Measurements from ENCODE around the gene USP7.

The USP7 gene

GRCh38 chr16:8862309-8863130 is 101.2 kb downstream of the USP7 start:
- no peak overlapping the region for H3K4me2 ChIP-seq
- no peak overlapping the region for H2AFZ ChIP-seq (ENCODE audit: low read depth)
- TF ChIP-seq, protein P1, sequence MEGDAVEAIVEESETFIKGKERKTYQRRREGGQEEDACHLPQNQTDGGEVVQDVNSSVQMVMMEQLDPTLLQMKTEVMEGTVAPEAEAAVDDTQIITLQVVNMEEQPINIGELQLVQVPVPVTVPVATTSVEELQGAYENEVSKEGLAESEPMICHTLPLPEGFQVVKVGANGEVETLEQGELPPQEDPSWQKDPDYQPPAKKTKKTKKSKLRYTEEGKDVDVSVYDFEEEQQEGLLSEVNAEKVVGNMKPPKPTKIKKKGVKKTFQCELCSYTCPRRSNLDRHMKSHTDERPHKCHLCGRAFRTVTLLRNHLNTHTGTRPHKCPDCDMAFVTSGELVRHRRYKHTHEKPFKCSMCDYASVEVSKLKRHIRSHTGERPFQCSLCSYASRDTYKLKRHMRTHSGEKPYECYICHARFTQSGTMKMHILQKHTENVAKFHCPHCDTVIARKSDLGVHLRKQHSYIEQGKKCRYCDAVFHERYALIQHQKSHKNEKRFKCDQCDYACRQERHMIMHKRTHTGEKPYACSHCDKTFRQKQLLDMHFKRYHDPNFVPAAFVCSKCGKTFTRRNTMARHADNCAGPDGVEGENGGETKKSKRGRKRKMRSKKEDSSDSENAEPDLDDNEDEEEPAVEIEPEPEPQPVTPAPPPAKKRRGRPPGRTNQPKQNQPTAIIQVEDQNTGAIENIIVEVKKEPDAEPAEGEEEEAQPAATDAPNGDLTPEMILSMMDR (conservative IDR thresholded peaks at IDR 0.05; ENCODE audit: low read depth, low read length) = no peak
- H3K9ac ChIP-seq = no peak overlapping the region
- peaks cover 6% of the 10 kb centered on the region; the same call in 1 of the 2 replicates for H4K20me1 ChIP-seq (ENCODE audit: insufficient read depth)
- H3K4me1 ChIP-seq (ENCODE audit: low read depth, poor library complexity, severe bottlenecking) = peaks cover 21% of the 10 kb centered on the region
- no peak overlapping the region for H3K4me3 ChIP-seq (IDR thresholded peaks at IDR 0.05; ENCODE audit: insufficient read depth, low read depth, low read length)
- H3K27me3 ChIP-seq (ENCODE audit: insufficient read depth, low read depth) = no peaks in the 10 kb centered on the region
- H3K36me3 ChIP-seq (ENCODE audit: insufficient read depth) = no peaks in the 10 kb centered on the region; the same call in 1 of the 2 replicates
- peaks cover 83% of the 10 kb centered on the region for H3K79me2 ChIP-seq (ENCODE audit: insufficient read depth, low read depth)
- no peak overlapping the region for H3K27ac ChIP-seq

DNA sequence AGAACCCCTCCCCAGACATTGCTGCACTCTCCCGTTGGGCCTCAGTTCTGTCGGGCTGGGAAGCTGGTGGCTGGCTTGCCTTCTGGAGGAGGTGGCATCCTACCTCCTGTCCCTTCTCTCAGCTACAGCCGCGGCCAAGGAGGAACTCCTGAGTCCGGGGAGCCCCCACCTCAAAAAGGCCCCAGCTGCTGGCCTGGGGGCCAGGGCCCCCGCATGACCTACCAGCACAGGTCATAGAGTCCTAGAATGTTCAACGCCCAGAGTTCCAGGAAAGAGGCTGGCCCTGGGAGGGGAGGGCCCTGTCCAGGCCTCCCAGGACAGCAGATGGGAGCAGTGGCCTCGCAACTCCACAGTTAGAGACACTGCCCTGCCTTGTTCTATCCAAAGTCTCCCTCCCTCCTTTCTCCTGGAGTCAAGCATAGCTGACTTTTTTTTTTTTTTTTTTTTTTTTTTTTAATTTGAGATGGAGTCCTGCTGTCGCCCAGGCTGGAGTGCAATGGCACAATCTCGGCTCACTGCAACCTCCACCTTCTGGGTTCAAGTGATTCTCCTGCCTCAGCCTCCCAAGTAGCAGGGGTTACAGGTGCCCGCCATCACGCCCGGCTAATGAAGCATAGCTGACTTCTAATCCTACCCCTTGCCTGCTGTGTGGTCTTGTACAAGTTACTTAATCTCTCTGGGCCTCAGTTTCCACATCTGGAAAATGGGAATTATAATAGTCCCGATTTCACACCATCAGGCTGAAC is 102.0 kb downstream of the USP7 start:
- no peaks in the 10 kb centered on the region; the same call in 1 of the 2 replicates for H3K36me3 ChIP-seq (ENCODE audit: insufficient read depth)
- H3K4me1 ChIP-seq (ENCODE audit: low read depth, poor library complexity, severe bottlenecking) = peaks cover 16% of the 10 kb centered on the region
- TF ChIP-seq, protein P1 (conservative IDR thresholded peaks at IDR 0.05; ENCODE audit: low read depth, low read length) = no peak
- H3K9ac ChIP-seq = no peak overlapping the region
- H3K79me2 ChIP-seq (ENCODE audit: insufficient read depth, low read depth) = peaks cover 75% of the 10 kb centered on the region
- H3K4me2 ChIP-seq = no peak overlapping the region
- H3K27me3 ChIP-seq (ENCODE audit: insufficient read depth, low read depth) = no peaks in the 10 kb centered on the region
- H3K27ac ChIP-seq = no peak overlapping the region
- H4K20me1 ChIP-seq (ENCODE audit: insufficient read depth) = peaks cover 6% of the 10 kb centered on the region; the same call in 1 of the 2 replicates
- H2AFZ ChIP-seq (ENCODE audit: low read depth) = no peak overlapping the region
- no peak overlapping the region for H3K4me3 ChIP-seq (IDR thresholded peaks at IDR 0.05; ENCODE audit: insufficient read depth, low read depth, low read length)

DNA sequence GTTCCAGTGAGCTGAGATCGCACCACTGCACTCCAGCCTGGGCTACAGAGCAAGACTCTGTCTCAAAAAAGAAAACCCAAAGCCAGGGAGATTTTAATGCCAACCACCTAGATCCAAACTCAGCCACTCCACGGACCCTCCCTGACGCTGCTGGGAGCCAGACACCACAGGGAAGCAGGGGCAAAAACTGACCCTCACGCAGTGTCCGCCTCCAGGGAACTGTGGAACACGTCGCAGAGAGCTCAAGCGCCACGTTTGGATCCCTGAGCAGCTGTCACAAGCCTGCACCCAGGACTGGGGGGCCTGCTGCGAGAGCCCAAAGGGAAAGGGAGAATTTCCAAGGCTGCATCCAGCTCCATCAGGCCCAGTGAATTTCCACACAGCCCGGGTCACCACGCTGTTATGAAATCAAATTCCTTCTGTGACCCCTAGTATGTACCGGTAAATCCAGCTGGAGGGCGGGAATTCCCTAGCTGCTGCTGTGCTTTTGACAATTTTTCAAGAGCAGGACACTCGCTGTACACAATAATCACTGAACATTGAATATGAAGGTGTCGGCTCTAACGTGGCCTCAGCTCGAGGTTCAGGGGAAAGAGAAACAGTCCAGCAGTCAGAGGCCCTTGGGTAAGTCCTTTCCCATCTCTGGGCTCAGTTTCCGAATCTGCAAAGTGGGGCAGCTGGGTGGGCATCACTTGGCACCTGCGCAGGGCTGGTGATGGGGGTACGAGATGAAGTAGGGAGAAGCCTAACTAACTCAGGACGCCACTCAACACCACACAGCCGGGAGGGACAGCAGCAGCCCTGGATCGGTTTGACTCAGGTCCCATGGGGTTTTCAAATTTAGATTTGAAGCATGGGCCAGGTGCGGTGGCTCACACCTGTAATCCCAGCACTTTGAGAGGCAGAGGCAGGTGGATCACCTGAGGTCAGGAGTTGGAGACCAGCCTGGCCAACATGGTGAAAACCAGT is 103.5 kb downstream of the USP7 start:
- no peak overlapping the region for H3K27ac ChIP-seq
- H4K20me1 ChIP-seq (ENCODE audit: insufficient read depth) = peaks cover 6% of the 10 kb centered on the region; the same call in 1 of the 2 replicates
- H3K79me2 ChIP-seq (ENCODE audit: insufficient read depth, low read depth) = peaks cover 60% of the 10 kb centered on the region
- H2AFZ ChIP-seq (ENCODE audit: low read depth) = no peak overlapping the region
- no peak overlapping the region for H3K4me2 ChIP-seq
- H3K36me3 ChIP-seq (ENCODE audit: insufficient read depth) = no peaks in the 10 kb centered on the region; the same call in 1 of the 2 replicates
- H3K27me3 ChIP-seq (ENCODE audit: insufficient read depth, low read depth) = no peaks in the 10 kb centered on the region
- peaks cover 11% of the 10 kb centered on the region for H3K4me1 ChIP-seq (ENCODE audit: low read depth, poor library complexity, severe bottlenecking)
- TF ChIP-seq, protein P1 (conservative IDR thresholded peaks at IDR 0.05; ENCODE audit: low read depth, low read length) = no peak
- H3K9ac ChIP-seq = no peak overlapping the region
- H3K4me3 ChIP-seq (IDR thresholded peaks at IDR 0.05; ENCODE audit: insufficient read depth, low read depth, low read length) = no peak overlapping the region
